IPS-18c (cell line): ENCODE measurements around the gene DENND1B.
"Not testable (repeated sequence)": the region's sequence is repeated elsewhere in the genome, so short reads cannot be mapped to it uniquely, and the experiment has no call there.

ENCODE experiments used
- H3K4me3 ChIP-seq: 2 replicates; pipeline ENCODE4 v1.7.0; 2013; ENCODE audit warnings: low read depth, mild to moderate bottlenecking, low read length, moderate library complexity; ENCODE audit not compliant: insufficient read depth
- H3K9me3 ChIP-seq: one replicate; pipeline ENCODE4 v1.6.1; 2013; ENCODE audit warnings: mild to moderate bottlenecking, low read length, moderate library complexity; ENCODE audit not compliant: control insufficient read depth, insufficient read depth

DENND1B gene

GRCh38 chr1:197632005-197632404, 143.3 kb downstream of the DENND1B start:
- no peaks in the 10 kb centered on the region for H3K9me3 ChIP-seq
- H3K4me3 ChIP-seq: no peak overlapping the region

- Histone ChIP-seq H3K4me3 (no peak overlapping the region), H3K9me3 (no peaks in the 10 kb centered on the region)
These were observed 152.9 kb downstream of the DENND1B start for GRCh38 chr1:197622371-197622770.

- H3K9me3 ChIP-seq: no peaks in the 10 kb centered on the region
- no peak overlapping the region for H3K4me3 ChIP-seq
These were observed 153.5 kb downstream of the DENND1B start for GRCh38 chr1:197621761-197622160.

GRCh38 chr1:197620714-197621163, 154.5 kb downstream of the DENND1B start:
- no peak overlapping the region for H3K4me3 ChIP-seq
- no peaks in the 10 kb centered on the region for H3K9me3 ChIP-seq

GRCh38 chr1:197619008-197619640, 156.2 kb downstream of the DENND1B start:
- Histone ChIP-seq H3K4me3 (no peak overlapping the region), H3K9me3 (no peaks in the 10 kb centered on the region)

GRCh38 chr1:197618061-197618460, 157.2 kb downstream of the DENND1B start:
- Histone ChIP-seq H3K9me3 (no peaks in the 10 kb centered on the region), H3K4me3 (no peak overlapping the region)

GRCh38 chr1:197615693-197616011, 159.6 kb downstream of the DENND1B start:
- no peaks in the 10 kb centered on the region for H3K9me3 ChIP-seq
- no peak overlapping the region for H3K4me3 ChIP-seq

- H3K4me3 ChIP-seq: no peak overlapping the region
- no peaks in the 10 kb centered on the region for H3K9me3 ChIP-seq
These were observed 160.2 kb downstream of the DENND1B start for GRCh38 chr1:197614916-197615692.

GRCh38 chr1:197606168-197606845, 169.0 kb downstream of the DENND1B start:
- no peak overlapping the region for H3K4me3 ChIP-seq
- H3K9me3 ChIP-seq: no peaks in the 10 kb centered on the region

- H3K4me3 ChIP-seq: no peak overlapping the region
- no peaks in the 10 kb centered on the region for H3K9me3 ChIP-seq
These were observed 171.0 kb downstream of the DENND1B start for GRCh38 chr1:197604302-197604701.

- H3K9me3 ChIP-seq: no peaks in the 10 kb centered on the region
- H3K4me3 ChIP-seq: no peak overlapping the region
These were observed 174.5 kb downstream of the DENND1B start for GRCh38 chr1:197600751-197601150.

- Histone ChIP-seq H3K4me3 (no peak overlapping the region), H3K9me3 (no peaks in the 10 kb centered on the region)
These were observed 175.5 kb downstream of the DENND1B start for GRCh38 chr1:197599789-197600188.

GRCh38 chr1:197598935-197599334, 176.3 kb downstream of the DENND1B start:
- Histone ChIP-seq H3K4me3 (no peak overlapping the region), H3K9me3 (no peaks in the 10 kb centered on the region)

- H3K4me3 ChIP-seq: no peak overlapping the region
- no peaks in the 10 kb centered on the region for H3K9me3 ChIP-seq
These were observed 179.9 kb downstream of the DENND1B start for GRCh38 chr1:197595304-197595904.

- H3K9me3 ChIP-seq: no peaks in the 10 kb centered on the region
- no peak overlapping the region for H3K4me3 ChIP-seq
These were observed 184.6 kb downstream of the DENND1B start for GRCh38 chr1:197590687-197591086.

- Histone ChIP-seq H3K4me3 (no peak overlapping the region), H3K9me3 (no peaks in the 10 kb centered on the region)
These were observed 189.5 kb downstream of the DENND1B start for GRCh38 chr1:197585809-197586208.

- H3K4me3 ChIP-seq: no peak overlapping the region
- H3K9me3 ChIP-seq: peaks cover 2% of the 10 kb centered on the region
These were observed 197.7 kb downstream of the DENND1B start for GRCh38 chr1:197577580-197577979.

- not testable (repeated sequence) for H3K9me3 ChIP-seq, H3K4me3 ChIP-seq
These were observed 199.7 kb downstream of the DENND1B start for GRCh38 chr1:197575531-197575930.
